T-helper 1 cell (primary cell): Measurements from ENCODE around the gene EIPR1.

ENCODE experiments used
- DNase-seq, 5 donors: peaks; one replicate each; pipeline ENCODE4 v3.0.0-alpha.2; 2012 to 2020

The EIPR1 gene

DNA sequence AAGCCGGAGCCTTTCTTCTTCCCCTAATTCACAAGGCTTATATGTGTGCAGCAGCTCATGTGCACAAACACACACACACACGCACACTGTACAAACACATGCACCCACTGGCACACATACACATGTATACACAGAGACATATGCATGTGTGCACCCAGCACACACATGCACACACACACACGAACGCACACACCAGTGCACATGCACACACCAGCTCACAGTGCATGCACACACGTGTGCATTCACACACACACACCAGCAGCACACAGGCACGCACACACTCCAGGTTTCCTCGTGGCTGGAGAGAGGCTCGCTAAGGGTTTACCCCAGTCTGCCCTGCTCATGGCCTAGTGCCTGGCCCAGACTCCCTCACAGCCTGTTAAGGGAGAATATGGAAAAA, 234.0 kb downstream of the EIPR1 start:
- no peak for DNase-seq

- no peak for DNase-seq
Measured at GRCh38 chr2:3142961-3143571, 234.6 kb downstream of the EIPR1 start.

DNA sequence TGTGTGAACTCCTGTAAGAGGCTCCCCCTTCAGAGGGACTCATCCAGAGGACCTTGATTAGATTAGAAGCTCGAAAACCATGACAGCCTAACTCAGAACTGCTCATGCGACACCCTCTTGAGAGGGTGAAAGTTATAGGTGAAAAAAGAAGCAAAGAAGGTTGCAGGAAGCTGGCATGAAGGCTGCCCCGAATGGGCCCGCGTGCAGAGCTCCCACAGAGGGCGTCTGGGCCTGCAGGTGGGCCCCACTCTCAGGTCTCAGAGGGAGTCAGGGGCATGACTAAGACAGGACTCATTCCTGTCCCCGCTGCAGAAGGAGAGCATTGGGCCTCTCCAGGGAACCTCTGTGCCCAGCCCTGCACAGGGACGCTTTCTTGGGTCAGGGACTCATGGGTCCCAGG, 235.4 kb downstream of the EIPR1 start:
- no peak for DNase-seq

GRCh38 chr2:3141696-3142095, 235.9 kb downstream of the EIPR1 start:
- no peak for DNase-seq

- no peak for DNase-seq
Measured at GRCh38 chr2:3139906-3140305, 237.7 kb downstream of the EIPR1 start.
